GM12878 (cell line): Measurements from ENCODE around the gene ARHGAP9. TPM values are rescaled to one million over a fixed set of nuclear protein-coding genes. Genes with fewer than 3 reads are reported as not detected.

Experiments
- ATAC-seq: fragments of 200-7000 bp; cut with Tn5 transposase; 3 replicates; pipeline ENCODE4 v1.9.1; 2020; ENCODE audit warnings: mild to moderate bottlenecking, moderate library complexity
- BruUV-seq: library from RNA; stranded (reverse); fragments of 400-500 nt; replicated peaks from 2 replicates; lab custom pipeline; 2021; lab: Mats Ljungman, UMichigan
- CTCF ChIA-PET: fragments of 300-600 bp; sonication (Branson Sonifier 250); formaldehyde crosslinking; extraction: SDS; loops from one replicate; lab custom pipeline; 2021; ENCODE audit warnings: inconsistent platforms; lab: Yijun Ruan, JAX
- POLR2A ChIA-PET: fragments of 350-600 bp; formaldehyde crosslinking; extraction: SDS; loops from one replicate; lab custom pipeline; 2021; ENCODE audit warnings: inconsistent platforms; lab: Charles Lee
- RAD21 ChIA-PET: fragments of 300-600 bp; sonication (Branson Sonifier 250); formaldehyde crosslinking; loops from one replicate; lab custom pipeline; 2023; ENCODE audit warnings: antibody characterized with exemption; ENCODE audit not compliant: unreplicated experiment; lab: Charles Lee
- SMC1A ChIA-PET: fragments of 300-600 bp; sonication (Branson Sonifier 250); formaldehyde crosslinking; loops from one replicate; lab custom pipeline; 2023; ENCODE audit not compliant: unreplicated experiment, uncharacterized antibody; lab: Charles Lee
- DNase-seq: peaks from one replicate; pipeline ENCODE4 v3.0.0-alpha.2; 2011; ENCODE audit warnings: low read depth, low spot score
- FAIRE-seq: peaks from 3 replicates; lab custom pipeline; 2011; peaks lifted over from hg19 to GRCh38; lab: Jason Lieb, UNC
- H2AFZ ChIP-seq: 2 replicates; pipeline ENCODE4 v1.6.0; 2011; ENCODE audit warnings: low read depth, low read length, control low read depth; ENCODE audit not compliant: control insufficient read depth
- H3K27ac ChIP-seq: 2 replicates; pipeline ENCODE4 v1.5.1; 2011; ENCODE audit warnings: control low read depth; ENCODE audit not compliant: control insufficient read depth, insufficient read depth
- H3K27me3 ChIP-seq, 2 experiments: replicated peaks in 1 of 2; 2 replicates each; pipeline versions ENCODE4 v1.6.0 to v1.6.1; 2011; ENCODE audit warnings: low read length in 1 of 2; ENCODE audit not compliant: control insufficient read depth in 2 of 2, insufficient read depth in 2 of 2
- H3K36me3 ChIP-seq, 2 experiments: 2 replicates each; pipeline ENCODE4 v1.5.1; 2011; ENCODE audit warnings: low read length in 1 of 2; ENCODE audit not compliant: control insufficient read depth in 2 of 2, insufficient read depth in 2 of 2
- H3K4me1 ChIP-seq: 2 replicates; pipeline ENCODE4 v1.6.1; 2011; ENCODE audit warnings: mild to moderate bottlenecking, low read length, moderate library complexity, mixed read lengths; ENCODE audit not compliant: control insufficient read depth, insufficient read depth
- H3K4me2 ChIP-seq: 2 replicates; pipeline ENCODE4 v1.6.0; 2011; ENCODE audit warnings: control low read depth; ENCODE audit not compliant: control insufficient read depth, insufficient read depth
- H3K4me3 ChIP-seq: fragments of 200-600 bp; sonication (generic); 2 replicates; pipeline ENCODE4 v1.5.1; 2016
- H3K79me2 ChIP-seq: 2 replicates; pipeline ENCODE4 v1.6.0; 2011; ENCODE audit warnings: low read length; ENCODE audit not compliant: control insufficient read depth, insufficient read depth
- H3K9ac ChIP-seq: 2 replicates; pipeline ENCODE4 v1.8.0; 2011; ENCODE audit warnings: low read length, control low read depth, mixed read lengths; ENCODE audit not compliant: control insufficient read depth, insufficient read depth
- H3K9me3 ChIP-seq: replicated peaks from 3 replicates; pipeline ENCODE4 v1.5.1; 2011; ENCODE audit warnings: mild to moderate bottlenecking, low read length; ENCODE audit not compliant: control insufficient read depth, insufficient read depth
- H4K20me1 ChIP-seq: 2 replicates; pipeline ENCODE4 v1.6.0; 2011; ENCODE audit not compliant: control insufficient read depth, insufficient read depth
- GABPA ChIP-seq: IDR thresholded peaks from 2 replicates; pipeline ENCODE4 v1.6.1; 2014; ENCODE audit warnings: antibody characterized with exemption, low read depth, mild to moderate bottlenecking, inconsistent platforms
- KLF5 ChIP-seq: fragments of 450-650 bp; IDR thresholded peaks from 2 replicates; pipeline ENCODE4 v1.6.1; 2014; ENCODE audit warnings: mild to moderate bottlenecking; ENCODE audit not compliant: partially characterized antibody
- MEF2B ChIP-seq: fragments of 450-650 bp; IDR thresholded peaks from 2 replicates; pipeline ENCODE4 v1.6.1; 2018; ENCODE audit warnings: mild to moderate bottlenecking, moderate library complexity; ENCODE audit not compliant: partially characterized antibody, poor library complexity, severe bottlenecking
- SMAD5 ChIP-seq: IDR thresholded peaks from 2 replicates; pipeline ENCODE4 v1.6.1; 2016; ENCODE audit warnings: antibody characterized with exemption, low read depth
- WGBS: methylation state at CpG from one replicate; pipeline ENCODE4 v1.1.6; 2016; ENCODE audit warnings: low lambda C conversion rate; ENCODE audit not compliant: insufficient replicate concordance, insufficient coverage; ENCODE audit errors: missing lambda C conversion rate; 5-methylcytosine and 5-hydroxymethylcytosine counted together
- in situ Hi-C: fragments of 300-500 bp; cut with MboI; formaldehyde crosslinking; loops from 9 replicates; pipeline ENCODE4 v1.14.3; 2018; ENCODE audit warnings: mixed read lengths
- intact Hi-C: fragments of 100-400 bp; cut with micrococcal nuclease; formaldehyde crosslinking; loops from one replicate; pipeline ENCODE4 v1.14.2; 2022; ENCODE audit not compliant: unreplicated experiment
- polyA plus RNA-seq, 11 experiments: library from polyadenylated mRNA; depleted of rRNA in 4 of 11; unstranded in 6 of 11; stranded (reverse) in 5 of 11; fragments of >200 nt; fragmentation: Nextera tagmentation in 4 of 11; fragmentation: Illumina TruSeq in 1 of 11; extraction: Ambion mirVana in 4 of 11; extraction: Trizol in 1 of 11; gene quantifications; 1 replicate in 1 of 11; 2 replicates in 10 of 11; pipeline versions ENCODE4 v1.2.1 to v1.2.3, GENCODE V29; 2011 to 2016; ENCODE audit warnings: inconsistent platforms in 2 of 11, missing spikeins in 2 of 11, low read depth in 1 of 11
- total RNA-seq, 4 experiments: library from RNA; depleted of rRNA in 3 of 4; stranded (reverse); fragments of >200 nt in 3 of 4; fragmentation: Illumina TruSeq in 1 of 4; extraction: Trizol in 1 of 4; gene quantifications; 2 replicates each; pipeline versions ENCODE4 v1.2.1 to v1.2.3, GENCODE V29; 2013 to 2021
- TF ChIP-seq, protein P1 (sequence below): fragments of 450-650 bp; IDR thresholded peaks from 2 replicates; pipeline ENCODE4 v1.6.1; 2017; ENCODE audit warnings: mild to moderate bottlenecking, moderate library complexity

The ARHGAP9 gene
- total and polyA plus RNA-seq, 10 of the 15 experiments (the other 5 are each of a cell fraction or from before 2014, with no cell fraction given): 19.5 to 102 (median 76.8) TPM

GRCh38 chr12:57434517-57435223 lies 45.0 kb downstream of the ARHGAP9 start, which contains the start of gene INHBC:
Gene INHBC, plus strand, starts transcription at chr12:57434784. Its CDS starts 103 bp downstream, at chr12:57434887.
- CTCF ChIA-PET: interaction anchor here (0.6 to 3.3 kb wide), 9 partner anchors 10 to 191 kb away, joined by 3 to 20 read pairs (median 4); partner anchors contain the start of gene INHBE
- no peak for DNase-seq
- H2AFZ ChIP-seq: no peak within 1 kb of the TSS
- BruUV-seq: no TSS peak
- no peak within 1 kb of the TSS for H3K9ac ChIP-seq
- peaks cover 5% of the 10 kb centered on the region; the same call in 1 of the 2 replicates for H3K4me1 ChIP-seq
- no peaks in the 10 kb centered on the region for H4K20me1 ChIP-seq
- no peak for ATAC-seq
- no peak within 1 kb of the TSS for H3K4me2 ChIP-seq
- H3K4me3 ChIP-seq: no peak within 1 kb of the TSS
- H3K9me3 ChIP-seq: no peaks in the 10 kb centered on the region
- intact Hi-C loops (no loop called here), in situ Hi-C loops (no loop called here)
- no peak within 1 kb of the TSS for H3K27ac ChIP-seq
- POLR2A ChIA-PET: interaction anchor here (0.9 to 3.9 kb wide), 3 partner anchors 17 to 52 kb away, joined by 3 to 26 read pairs (median 4); partner anchors contain the start of gene INHBE
- H3K79me2 ChIP-seq: peaks cover 11% of the 10 kb centered on the region
- H3K27me3 ChIP-seq: no peaks in the 10 kb centered on the region
- RAD21 ChIA-PET: interaction anchor here (0.6 to 4.6 kb wide), 3 partner anchors 18 to 135 kb away, joined by 3 to 31 read pairs (median 4); no protein-coding TSS in a partner anchor
- FAIRE-seq: no peak
- SMC1A ChIA-PET: interaction anchor here (1.0 to 3.5 kb wide), 6 partner anchors 18 to 170 kb away, joined by 3 to 14 read pairs (median 4); no protein-coding TSS in a partner anchor
- H3K36me3 ChIP-seq: no peaks in the 10 kb centered on the region
- WGBS: 64% methylated on average over 8 of the region's 8 CpGs
- TF ChIP-seq GABPA: no peak
- TF ChIP-seq, all 136 proteins: peak for 0

- peaks cover 5% of the 10 kb centered on the region; the same call in 1 of the 2 replicates for H3K4me1 ChIP-seq
- no peak for ATAC-seq
- no peak overlapping the region for H3K9ac ChIP-seq
- no peak overlapping the region for H2AFZ ChIP-seq
- ChIA-PET SMC1A (interaction anchor here (0.9 to 3.5 kb wide), 3 partner anchors 20 to 125 kb away, joined by 4 to 24 read pairs (median 14); partner anchors contain the start of gene INHBE), POLR2A (interaction anchor here (1.6 to 3.9 kb wide), 2 partner anchors 19 to 21 kb away, joined by 4 to 26 read pairs; partner anchors contain the start of gene INHBE), CTCF (interaction anchor here (0.8 to 3.3 kb wide), 4 partner anchors 19 to 190 kb away, joined by 3 to 34 read pairs (median 12); partner anchors contain the start of gene INHBE), RAD21 (interaction anchor here (0.8 to 4.6 kb wide), 4 partner anchors 20 to 126 kb away, joined by 3 to 31 read pairs (median 4); no protein-coding TSS in a partner anchor)
- H4K20me1 ChIP-seq: no peaks in the 10 kb centered on the region
- H3K27me3 ChIP-seq: no peaks in the 10 kb centered on the region
- no peak overlapping the region for H3K4me2 ChIP-seq
- in situ Hi-C loops: no loop called here
- H3K27ac ChIP-seq: no peak overlapping the region
- 67% methylated on average over 3 of the region's 3 CpGs for WGBS
- no peaks in the 10 kb centered on the region for H3K36me3 ChIP-seq
- FAIRE-seq: no peak
- peaks cover 20% of the 10 kb centered on the region for H3K79me2 ChIP-seq
- DNase-seq: no peak
- no peak overlapping the region for H3K4me3 ChIP-seq
- TF ChIP-seq KLF5: no peak
- no peak for TF ChIP-seq SMAD5
- no peak for TF ChIP-seq MEF2B
- TF ChIP-seq, protein P1, sequence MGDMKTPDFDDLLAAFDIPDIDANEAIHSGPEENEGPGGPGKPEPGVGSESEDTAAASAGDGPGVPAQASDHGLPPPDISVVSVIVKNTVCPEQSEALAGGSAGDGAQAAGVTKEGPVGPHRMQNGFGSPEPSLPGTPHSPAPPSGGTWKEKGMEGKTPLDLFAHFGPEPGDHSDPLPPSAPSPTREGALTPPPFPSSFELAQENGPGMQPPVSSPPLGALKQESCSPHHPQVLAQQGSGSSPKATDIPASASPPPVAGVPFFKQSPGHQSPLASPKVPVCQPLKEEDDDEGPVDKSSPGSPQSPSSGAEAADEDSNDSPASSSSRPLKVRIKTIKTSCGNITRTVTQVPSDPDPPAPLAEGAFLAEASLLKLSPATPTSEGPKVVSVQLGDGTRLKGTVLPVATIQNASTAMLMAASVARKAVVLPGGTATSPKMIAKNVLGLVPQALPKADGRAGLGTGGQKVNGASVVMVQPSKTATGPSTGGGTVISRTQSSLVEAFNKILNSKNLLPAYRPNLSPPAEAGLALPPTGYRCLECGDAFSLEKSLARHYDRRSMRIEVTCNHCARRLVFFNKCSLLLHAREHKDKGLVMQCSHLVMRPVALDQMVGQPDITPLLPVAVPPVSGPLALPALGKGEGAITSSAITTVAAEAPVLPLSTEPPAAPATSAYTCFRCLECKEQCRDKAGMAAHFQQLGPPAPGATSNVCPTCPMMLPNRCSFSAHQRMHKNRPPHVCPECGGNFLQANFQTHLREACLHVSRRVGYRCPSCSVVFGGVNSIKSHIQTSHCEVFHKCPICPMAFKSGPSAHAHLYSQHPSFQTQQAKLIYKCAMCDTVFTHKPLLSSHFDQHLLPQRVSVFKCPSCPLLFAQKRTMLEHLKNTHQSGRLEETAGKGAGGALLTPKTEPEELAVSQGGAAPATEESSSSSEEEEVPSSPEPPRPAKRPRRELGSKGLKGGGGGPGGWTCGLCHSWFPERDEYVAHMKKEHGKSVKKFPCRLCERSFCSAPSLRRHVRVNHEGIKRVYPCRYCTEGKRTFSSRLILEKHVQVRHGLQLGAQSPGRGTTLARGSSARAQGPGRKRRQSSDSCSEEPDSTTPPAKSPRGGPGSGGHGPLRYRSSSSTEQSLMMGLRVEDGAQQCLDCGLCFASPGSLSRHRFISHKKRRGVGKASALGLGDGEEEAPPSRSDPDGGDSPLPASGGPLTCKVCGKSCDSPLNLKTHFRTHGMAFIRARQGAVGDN: no peak
- intact Hi-C loops: no loop called here
- H3K9me3 ChIP-seq: no peaks in the 10 kb centered on the region
- no TSS peak for BruUV-seq
Observed at GRCh38 chr12:57433370-57433769, 46.3 kb downstream of the ARHGAP9 start.
